ENCODE data around the gene VPS4B. TPM values are rescaled to one million over a fixed set of nuclear protein-coding genes. Genes with fewer than 3 reads are reported as not detected.
A peak's percentile ranks its signal among the peaks of the same experiment; 100 is the strongest.

The VPS4B gene
- polyA plus RNA-seq, 2 of the 4 experiments (the other 2 are of a cell fraction), result 21.8 to 24.2 TPM

DNA sequence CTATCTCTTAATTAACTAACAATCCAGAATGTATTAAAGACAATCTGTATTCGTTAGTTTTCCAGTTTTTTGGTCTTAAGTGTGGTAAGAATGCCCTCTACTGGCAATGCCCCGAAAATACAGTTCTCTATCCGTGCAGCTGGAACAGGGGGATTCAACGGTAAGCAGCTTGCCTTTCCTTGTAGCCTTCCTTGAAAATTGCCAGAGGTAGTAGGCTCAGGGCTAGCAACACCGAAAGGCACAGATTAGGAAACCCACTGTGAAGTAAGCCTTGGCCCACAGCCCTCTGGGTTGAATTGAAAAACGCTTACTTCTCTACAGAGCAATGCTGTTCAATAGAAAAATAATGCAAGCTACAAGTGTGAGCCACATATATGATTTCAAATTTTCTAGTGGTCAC is 17.1 kb upstream of the VPS4B start:
- Histone ChIP-seq H3K4me1 (no peaks in the 10 kb centered on the region), H3K9me3 (no peaks in the 10 kb centered on the region), H3K27ac (no peak overlapping the region), H3K4me3 (no peak overlapping the region), H3K4me2 (no peak overlapping the region; the same call in 2 of the 3 replicates)
- ChIA-PET POLR2A (interaction anchor here (0.6 to 1.2 kb wide), 2 partner anchors 77 to 531 kb away, joined by 3 to 4 read pairs; no protein-coding TSS in a partner anchor), CTCF (interaction anchor here (0.6 to 4.4 kb wide), 28 partner anchors 9 to 1014 kb away, joined by 3 to 27 read pairs (median 4); no protein-coding TSS in a partner anchor)
- TF ChIP-seq ZSCAN20 (CRISPR knock-in tag; IDR thresholded peaks at IDR 0.05) (no peak), SMC3 (IDR thresholded peaks at IDR 0.05) (peak; percentile 46), MYC (IDR thresholded peaks at IDR 0.05; ENCODE audit: borderline replicate concordance, low read length) (no peak), RAD21 (conservative IDR thresholded peaks at IDR 0.05 in 1 of 2, IDR thresholded peaks at IDR 0.05 in 1 of 2) (peak; percentile 72 to 75)
- TF ChIP-seq, protein P1, sequence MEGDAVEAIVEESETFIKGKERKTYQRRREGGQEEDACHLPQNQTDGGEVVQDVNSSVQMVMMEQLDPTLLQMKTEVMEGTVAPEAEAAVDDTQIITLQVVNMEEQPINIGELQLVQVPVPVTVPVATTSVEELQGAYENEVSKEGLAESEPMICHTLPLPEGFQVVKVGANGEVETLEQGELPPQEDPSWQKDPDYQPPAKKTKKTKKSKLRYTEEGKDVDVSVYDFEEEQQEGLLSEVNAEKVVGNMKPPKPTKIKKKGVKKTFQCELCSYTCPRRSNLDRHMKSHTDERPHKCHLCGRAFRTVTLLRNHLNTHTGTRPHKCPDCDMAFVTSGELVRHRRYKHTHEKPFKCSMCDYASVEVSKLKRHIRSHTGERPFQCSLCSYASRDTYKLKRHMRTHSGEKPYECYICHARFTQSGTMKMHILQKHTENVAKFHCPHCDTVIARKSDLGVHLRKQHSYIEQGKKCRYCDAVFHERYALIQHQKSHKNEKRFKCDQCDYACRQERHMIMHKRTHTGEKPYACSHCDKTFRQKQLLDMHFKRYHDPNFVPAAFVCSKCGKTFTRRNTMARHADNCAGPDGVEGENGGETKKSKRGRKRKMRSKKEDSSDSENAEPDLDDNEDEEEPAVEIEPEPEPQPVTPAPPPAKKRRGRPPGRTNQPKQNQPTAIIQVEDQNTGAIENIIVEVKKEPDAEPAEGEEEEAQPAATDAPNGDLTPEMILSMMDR (IDR thresholded peaks at IDR 0.05), result peak; percentile 70
- FAIRE-seq (peak; percentile 43), ATAC-seq (peak; percentile 47 to 81; a peak in 4 of 6 replicates), DNase-seq (ENCODE audit: low read depth in 1 of 2, low spot score in 1 of 2) (peak; percentile 36 to 68)
- WGBS (ENCODE audit: missing lambda C conversion rate), result under 1% methylated on average over 6 of the region's 6 CpGs

- Histone ChIP-seq H3K27ac (no peak overlapping the region), H3K9me3 (no peaks in the 10 kb centered on the region), H3K4me2 (no peak overlapping the region), H3K4me3 (no peak overlapping the region), H3K4me1 (no peaks in the 10 kb centered on the region)
- CTCF ChIA-PET, result interaction anchor here (0.6 to 4.4 kb wide), 27 partner anchors 8 to 1012 kb away, joined by 3 to 27 read pairs (median 5); partner anchors contain the start of gene VPS4B
- DNase-seq (ENCODE audit: low read depth in 1 of 2, low spot score in 1 of 2) (no peak), ATAC-seq (no peak), FAIRE-seq (no peak)
- POLR2A ChIA-PET, result no interaction called here
- TF ChIP-seq FOSL2 (IDR thresholded peaks at IDR 0.05), result no peak
- no peak for TF ChIP-seq FOSL2 (CRISPR knock-in tag; IDR thresholded peaks at IDR 0.05)
- TF ChIP-seq CHD4 (IDR thresholded peaks at IDR 0.05; ENCODE audit: borderline replicate concordance), result no peak
- no peak for TF ChIP-seq E2F6 (IDR thresholded peaks at IDR 0.05; ENCODE audit: borderline replicate concordance, low read depth)
- TF ChIP-seq POLR2A (IDR thresholded peaks at IDR 0.05; ENCODE audit: low read length), result no peak
- no peak for TF ChIP-seq MAZ (IDR thresholded peaks at IDR 0.05; ENCODE audit: borderline replicate concordance, low read depth, low read length)
- TF ChIP-seq BHLHE40 (IDR thresholded peaks at IDR 0.05; ENCODE audit: low read depth, low read length), result no peak
- WGBS (ENCODE audit: missing lambda C conversion rate), result 67% methylated on average over 2 of the region's 2 CpGs
Measured at GRCh38 chr18:63438181-63438580, 15.9 kb upstream of the VPS4B start.

DNA sequence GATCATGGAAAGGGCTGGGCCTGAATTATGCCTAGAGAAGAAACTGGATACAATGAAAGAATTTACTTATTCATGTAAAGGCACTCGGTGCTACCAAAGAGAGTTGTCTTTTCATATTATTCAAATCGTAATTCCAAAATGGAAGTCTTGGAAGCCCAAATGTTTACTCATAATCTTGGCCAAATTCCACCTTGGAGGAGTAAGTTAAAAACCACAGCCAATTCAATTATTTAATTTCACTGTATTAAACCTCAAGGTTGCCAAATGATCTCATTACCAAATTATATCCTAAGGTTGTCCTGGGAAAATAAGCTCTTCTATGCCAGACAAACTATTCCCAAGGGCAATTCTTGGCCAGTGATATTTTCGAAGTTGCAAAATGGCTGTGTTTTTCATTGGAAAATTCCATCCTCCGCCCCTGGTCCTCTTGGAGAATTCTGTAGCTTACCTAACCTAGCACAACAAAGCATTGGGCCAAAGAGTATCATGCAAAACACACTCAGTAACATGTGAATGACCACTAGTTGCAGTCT is 11.1 kb upstream of the VPS4B start:
- POLR2A ChIA-PET, result no interaction called here
- Histone ChIP-seq H3K4me1 (no peaks in the 10 kb centered on the region), H3K9me3 (no peaks in the 10 kb centered on the region), H3K4me3 (no peak overlapping the region), H3K27ac (no peak overlapping the region), H3K4me2 (no peak overlapping the region)
- CTCF ChIA-PET, result no interaction called here
- ATAC-seq (no peak), DNase-seq (ENCODE audit: low read depth in 1 of 2, low spot score in 1 of 2) (no peak), FAIRE-seq (no peak)
- TF ChIP-seq FOXS1 (CRISPR knock-in tag; IDR thresholded peaks at IDR 0.05) (no peak), FOSL2 (IDR thresholded peaks at IDR 0.05) (no peak), FOSL2 (CRISPR knock-in tag; IDR thresholded peaks at IDR 0.05) (no peak), CHD4 (IDR thresholded peaks at IDR 0.05; ENCODE audit: borderline replicate concordance) (no peak), ESRRA (IDR thresholded peaks at IDR 0.05; ENCODE audit: borderline replicate concordance, low read length) (no peak), PBX3 (IDR thresholded peaks at IDR 0.05) (no peak), NPAS2 (CRISPR knock-in tag; IDR thresholded peaks at IDR 0.05; ENCODE audit: borderline replicate concordance) (no peak), RAD21 (conservative IDR thresholded peaks at IDR 0.05 in 1 of 2, IDR thresholded peaks at IDR 0.05 in 1 of 2) (no peak), POLR2AphosphoS2 (conservative IDR thresholded peaks at IDR 0.05; ENCODE audit: low read length) (no peak), HOXB5 (CRISPR knock-in tag; IDR thresholded peaks at IDR 0.05) (no peak), KDM1A (IDR thresholded peaks at IDR 0.05; ENCODE audit: low read depth) (no peak), PHF8 (IDR thresholded peaks at IDR 0.05; ENCODE audit: borderline replicate concordance, low read depth) (no peak), CBX2 (IDR thresholded peaks at IDR 0.05; ENCODE audit: borderline replicate concordance, low read depth) (no peak)
- TF ChIP-seq, protein P2, sequence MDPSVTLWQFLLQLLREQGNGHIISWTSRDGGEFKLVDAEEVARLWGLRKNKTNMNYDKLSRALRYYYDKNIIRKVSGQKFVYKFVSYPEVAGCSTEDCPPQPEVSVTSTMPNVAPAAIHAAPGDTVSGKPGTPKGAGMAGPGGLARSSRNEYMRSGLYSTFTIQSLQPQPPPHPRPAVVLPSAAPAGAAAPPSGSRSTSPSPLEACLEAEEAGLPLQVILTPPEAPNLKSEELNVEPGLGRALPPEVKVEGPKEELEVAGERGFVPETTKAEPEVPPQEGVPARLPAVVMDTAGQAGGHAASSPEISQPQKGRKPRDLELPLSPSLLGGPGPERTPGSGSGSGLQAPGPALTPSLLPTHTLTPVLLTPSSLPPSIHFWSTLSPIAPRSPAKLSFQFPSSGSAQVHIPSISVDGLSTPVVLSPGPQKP (IDR thresholded peaks at IDR 0.05; ENCODE audit: low read depth, low read length), result no peak
- 24% methylated on average over 4 of the region's 4 CpGs for WGBS (ENCODE audit: missing lambda C conversion rate)
